GM19238 (cell line): ENCODE measurements around the gene SLC66A3.
A peak's percentile ranks its signal among the peaks of the same experiment; 100 is the strongest.

ENCODE experiments used
- DNase-seq: peaks from one replicate; pipeline ENCODE4 v3.0.0; 2011; ENCODE audit warnings: low spot score; ENCODE audit not compliant: insufficient read length

The SLC66A3 gene

DNA sequence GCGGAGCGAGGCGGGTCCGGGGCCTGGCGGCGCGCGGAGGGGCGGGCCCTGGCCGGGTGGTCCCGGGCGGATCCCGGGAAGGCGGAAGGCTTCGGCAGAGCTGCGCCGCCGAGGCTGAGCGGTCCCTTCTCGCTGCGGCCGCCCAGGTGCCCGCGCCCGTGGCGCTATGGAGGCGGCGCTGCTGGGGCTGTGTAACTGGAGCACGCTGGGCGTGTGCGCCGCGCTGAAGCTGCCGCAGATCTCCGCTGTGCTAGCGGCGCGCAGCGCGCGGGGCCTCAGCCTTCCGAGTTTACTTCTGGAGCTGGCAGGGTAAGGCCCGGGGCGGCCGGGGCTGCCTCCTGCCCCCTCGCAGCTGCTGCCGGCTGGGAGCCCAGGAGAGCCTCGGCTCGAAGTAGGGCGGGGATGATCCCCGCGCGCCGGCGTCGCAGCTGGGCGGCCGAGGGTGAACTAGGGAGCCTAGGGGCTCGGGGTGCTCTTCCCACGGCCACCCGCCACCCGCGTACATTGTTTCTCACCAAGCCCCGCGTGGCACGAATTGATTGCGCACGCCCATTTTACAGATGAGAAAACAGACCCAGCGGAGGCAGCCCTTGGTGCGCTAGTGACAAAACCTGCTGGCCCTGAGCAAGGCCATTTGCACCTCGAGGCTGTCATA, at the start of gene SLC66A3:
Gene SLC66A3 (plus strand): TSS at position 87 of the 655 bp plus-strand sequence. CDS start 80 bp downstream, at position 167.
- DNase-seq, result no peak

DNA sequence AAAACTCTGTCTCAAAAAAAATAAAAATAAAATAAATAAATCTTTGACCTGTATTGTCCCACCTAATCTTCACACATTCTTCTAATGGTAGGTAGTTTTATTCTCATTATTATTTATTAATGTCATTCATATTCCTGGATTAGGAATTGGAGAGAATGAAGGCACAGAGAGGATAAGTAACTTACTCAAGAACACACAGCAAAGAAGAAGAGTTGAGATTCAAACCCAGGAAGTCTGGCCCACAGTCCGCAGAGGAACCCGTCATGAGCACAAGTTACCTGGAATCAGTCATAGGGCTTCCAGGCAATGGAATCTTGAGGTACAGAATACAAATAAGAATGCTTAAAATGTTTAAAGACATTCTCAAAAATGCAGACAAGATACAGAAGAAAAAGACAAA, 46.3 kb upstream of the SLC66A3 start:
- no peak for DNase-seq

DNA sequence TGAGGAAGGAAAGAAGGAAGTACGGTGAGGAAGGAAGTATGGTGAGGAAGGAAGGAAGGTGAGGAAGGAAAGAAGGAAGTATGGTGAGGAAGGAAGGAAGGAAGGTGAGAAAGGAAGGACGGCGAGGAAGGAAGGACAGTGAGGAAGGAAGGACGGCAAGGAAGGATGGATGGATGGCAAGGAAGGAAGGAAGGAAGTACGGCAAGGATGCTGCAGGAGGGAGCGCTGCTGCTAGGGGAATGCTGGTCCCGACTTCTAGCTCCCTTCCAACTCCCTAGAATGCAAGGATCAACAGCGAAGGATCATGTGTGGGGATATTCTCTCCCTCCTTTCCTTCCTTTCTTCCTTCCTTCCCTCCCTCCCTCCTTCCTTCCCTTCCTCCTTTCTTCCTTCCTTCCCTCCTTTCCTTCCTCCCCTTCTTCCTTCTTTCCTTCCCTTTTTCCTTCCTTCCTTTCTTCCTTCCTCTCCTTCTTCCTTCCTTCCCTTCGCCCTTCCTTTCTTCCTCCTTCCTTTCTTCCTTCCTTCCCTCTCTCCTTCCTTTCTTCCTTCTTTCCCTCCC, 42.3 kb upstream of the SLC66A3 start:
- DNase-seq, result no peak

DNA sequence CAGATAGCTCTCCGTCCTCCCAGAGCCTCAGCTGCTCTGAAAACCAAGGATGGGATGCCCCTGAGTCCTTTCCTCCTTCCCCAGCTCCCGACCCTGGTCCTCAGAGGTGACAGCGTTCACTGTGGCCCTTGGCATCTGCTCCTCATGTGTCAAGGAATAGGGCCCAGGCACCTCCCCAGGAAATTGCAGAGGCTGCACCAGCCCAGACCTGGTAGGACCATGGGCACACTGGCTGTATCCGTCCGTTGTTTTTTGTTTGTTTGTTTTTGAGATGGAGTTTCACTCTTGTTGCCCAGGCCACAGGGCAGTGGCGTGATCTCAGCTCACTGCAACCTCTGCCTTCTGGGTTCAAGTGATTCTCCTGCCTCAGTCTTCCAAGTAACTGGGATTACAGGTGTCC, 37.5 kb upstream of the SLC66A3 start:
- no peak for DNase-seq

DNA sequence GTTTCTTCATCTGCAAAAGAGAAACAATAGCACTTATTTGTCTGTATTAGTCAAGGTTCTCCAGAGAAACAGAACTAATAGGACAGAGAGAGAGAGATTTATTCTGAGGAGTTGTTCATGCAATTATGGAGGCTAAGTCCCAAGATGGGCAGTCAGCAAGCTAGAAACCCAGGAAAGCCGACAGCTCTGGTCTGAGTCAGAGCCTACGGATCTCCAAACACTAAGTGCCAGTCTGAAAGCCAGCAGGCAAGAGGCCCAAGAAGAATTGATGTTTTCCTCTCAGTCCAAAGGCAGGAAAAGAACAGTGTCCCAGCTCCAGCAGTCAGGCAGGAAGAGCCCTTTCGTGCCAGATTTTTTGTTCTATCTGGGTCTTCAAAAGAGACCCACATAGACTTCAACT, 36.5 kb upstream of the SLC66A3 start:
- no peak for DNase-seq

DNA sequence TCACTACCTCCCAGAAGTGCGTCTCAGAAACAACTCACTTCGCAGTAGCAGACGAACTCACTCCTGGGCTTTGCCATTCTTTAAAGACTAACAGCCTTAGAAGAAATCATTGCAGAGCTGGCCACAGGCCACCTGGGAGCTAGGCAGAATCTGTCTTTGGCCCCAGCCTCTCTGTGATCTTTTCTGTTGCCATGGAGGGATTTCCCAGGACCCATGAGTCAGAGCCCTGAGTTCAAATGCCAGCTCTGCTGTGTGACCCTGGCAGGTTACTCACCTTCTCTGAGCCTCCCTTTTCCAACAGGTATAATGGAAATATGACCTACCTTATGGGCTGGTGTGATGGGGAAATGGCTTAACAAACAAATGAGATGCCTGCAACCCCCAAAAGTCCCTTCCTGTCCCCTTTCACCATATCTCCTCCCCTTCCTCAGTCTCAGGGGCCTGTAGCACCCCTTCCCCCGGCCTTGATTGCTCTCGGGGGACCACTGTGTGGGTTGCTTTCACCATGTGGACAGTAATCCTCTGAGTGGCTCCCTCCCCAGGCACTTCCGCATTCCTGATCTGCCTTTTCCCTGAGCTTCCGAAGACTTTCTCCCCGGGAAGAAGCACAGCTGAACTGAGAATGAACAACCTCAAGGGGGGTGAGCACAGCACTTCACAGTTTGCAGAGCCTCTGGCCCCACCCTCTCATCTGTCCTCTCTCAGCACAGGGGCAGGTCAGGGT, 34.0 kb upstream of the SLC66A3 start:
- no peak for DNase-seq

DNA sequence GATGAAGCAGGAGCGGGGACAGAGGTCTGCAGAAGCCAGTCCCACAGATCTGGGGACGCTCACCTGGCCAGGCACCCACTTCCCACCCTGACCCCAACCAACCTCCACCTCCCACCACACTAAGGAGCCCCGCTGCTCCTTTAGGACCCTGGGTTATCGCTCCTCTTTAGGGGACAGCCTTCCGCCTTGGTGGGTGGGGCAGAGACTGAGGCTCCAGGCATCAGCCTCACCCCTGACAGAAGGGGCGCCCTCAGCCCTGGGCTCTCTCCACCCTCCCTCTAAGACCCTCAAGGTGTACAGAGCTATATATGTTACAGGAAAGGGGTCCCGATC, 33.5 kb upstream of the SLC66A3 start:
- DNase-seq, result no peak

DNA sequence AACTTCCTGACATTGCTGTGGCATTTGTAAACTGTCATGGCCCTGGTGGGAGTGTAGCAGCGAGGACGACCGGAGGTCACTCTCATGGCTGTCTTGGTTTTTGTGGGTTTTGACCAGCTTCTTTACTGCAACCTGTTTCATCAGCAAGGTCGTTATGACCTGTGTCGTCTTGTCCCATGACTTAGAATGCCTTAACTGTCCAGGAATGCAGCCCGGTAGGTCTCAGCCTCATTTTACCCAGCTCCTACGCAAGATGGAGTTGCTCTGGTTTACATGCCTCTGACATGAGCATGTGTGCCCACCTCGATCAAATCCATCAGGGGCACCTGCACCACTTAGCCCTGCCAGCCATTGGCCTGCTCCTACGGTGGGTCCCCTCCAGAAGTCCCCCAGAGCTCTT, 32.9 kb upstream of the SLC66A3 start:
- DNase-seq, result no peak

DNA sequence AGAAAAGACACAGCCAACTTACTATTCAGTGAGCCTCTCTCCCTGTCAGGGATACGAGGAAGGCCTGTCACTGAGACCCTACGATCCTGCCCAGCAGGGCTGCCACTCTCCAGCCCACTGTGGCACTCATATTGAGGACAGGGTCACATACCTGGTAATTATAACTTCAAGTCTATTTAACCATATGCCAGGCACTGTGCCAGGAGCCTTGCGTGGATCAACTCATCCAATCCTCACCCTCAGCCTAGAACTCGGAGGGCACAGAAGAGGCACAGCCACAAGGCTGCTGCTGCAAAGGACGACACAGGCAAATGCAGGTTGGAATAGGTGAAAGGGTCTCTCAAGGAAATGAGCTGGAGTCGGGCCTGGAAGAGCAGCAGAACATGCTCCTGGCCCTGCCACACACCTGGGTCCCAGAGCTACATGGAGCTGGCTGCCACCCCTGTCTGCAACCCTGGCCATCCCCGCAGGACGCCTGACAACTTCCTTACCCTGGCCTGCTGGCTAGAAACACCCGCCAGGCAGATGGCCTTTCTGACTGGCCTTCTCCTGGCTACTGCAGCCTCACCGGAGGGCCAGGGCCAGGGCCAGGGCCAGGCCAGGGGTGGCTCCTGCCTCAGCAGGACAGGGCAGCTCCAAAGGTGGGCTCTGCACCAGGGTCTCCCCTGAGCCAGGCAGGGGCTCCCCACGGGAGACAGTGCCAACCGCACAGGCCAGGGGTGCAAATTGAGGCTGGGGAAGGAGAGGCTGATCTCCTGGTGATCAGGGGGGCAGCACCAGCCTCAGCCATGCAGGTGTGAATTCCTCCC, 32.1 kb upstream of the SLC66A3 start:
- no peak for DNase-seq

DNA sequence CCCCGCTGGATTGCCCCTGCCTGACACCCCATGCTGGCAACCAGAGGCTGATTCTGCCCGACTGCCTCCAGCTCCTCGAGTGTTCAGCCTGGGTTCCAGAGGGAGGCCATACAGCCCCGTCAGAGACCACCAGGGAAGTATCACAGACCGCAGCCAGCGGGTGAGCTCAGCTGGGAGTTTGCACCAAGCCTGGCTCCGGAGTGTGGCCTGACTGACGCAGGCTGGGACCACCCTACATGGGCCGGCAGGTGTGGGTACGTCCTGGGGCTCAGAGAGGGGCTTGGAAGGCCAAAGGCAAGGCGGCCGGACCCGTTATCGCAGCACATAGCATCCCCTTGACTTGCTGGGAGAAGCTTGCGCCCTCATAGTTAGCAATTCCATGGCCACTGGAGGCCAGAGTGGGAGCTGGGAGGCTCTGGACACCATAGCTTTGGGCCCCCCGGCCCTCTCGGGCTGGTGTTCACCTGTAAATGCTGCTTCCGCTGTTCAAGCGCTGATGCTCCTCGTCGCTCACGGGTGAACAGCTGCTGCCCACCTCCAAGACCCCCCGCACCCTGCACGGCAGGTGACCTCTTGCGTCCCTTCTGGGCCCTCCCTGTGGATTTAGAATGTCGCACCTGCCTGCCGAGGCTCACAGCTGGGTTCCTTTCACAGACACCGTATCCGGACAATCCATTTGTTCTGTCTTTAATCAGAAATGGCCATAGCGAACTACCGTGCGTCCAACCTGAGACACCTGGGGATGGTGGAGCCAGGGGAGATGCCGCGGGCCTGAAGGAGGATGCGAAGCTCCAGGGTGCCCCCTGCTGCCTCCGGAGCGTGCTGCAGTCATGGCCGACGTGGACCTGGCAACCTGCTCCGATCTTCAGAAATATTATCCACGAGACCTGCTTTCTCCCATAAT, 31.2 kb upstream of the SLC66A3 start:
- DNase-seq, result peak; percentile 45

DNA sequence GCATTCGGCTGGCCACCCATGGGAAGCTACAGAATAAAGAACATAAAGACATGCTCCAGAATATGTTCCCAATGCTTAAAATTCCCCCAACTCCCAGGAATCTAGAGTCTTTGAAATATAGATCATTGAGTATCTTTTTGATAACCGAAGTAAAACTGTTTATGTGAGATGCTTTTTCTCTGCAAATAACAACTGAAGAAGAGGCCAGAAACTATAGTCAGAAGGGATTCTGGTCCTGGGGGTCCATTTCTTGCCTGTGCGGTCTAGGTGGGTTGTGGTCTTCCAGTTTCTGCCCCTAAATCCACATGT, 30.6 kb upstream of the SLC66A3 start:
- no peak for DNase-seq

DNA sequence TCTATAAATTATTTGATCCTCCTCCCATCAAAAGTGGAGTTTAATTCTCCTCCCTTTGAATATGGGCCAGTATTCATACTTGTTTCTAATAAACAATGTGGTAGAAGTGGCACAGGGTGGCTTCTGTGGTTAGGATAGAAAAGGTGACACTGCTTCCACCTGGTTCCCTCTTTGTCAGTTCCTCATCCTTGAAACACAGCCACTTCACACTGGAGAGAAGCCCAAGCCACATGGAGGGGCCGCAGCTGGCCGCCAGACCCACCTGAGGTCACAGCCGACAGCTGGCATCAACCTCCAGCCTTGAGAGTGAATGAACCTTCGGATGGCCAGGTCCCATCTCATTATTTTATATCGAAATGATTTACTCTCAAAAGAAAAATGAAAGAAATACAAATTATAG, 27.5 kb upstream of the SLC66A3 start:
- DNase-seq, result no peak

DNA sequence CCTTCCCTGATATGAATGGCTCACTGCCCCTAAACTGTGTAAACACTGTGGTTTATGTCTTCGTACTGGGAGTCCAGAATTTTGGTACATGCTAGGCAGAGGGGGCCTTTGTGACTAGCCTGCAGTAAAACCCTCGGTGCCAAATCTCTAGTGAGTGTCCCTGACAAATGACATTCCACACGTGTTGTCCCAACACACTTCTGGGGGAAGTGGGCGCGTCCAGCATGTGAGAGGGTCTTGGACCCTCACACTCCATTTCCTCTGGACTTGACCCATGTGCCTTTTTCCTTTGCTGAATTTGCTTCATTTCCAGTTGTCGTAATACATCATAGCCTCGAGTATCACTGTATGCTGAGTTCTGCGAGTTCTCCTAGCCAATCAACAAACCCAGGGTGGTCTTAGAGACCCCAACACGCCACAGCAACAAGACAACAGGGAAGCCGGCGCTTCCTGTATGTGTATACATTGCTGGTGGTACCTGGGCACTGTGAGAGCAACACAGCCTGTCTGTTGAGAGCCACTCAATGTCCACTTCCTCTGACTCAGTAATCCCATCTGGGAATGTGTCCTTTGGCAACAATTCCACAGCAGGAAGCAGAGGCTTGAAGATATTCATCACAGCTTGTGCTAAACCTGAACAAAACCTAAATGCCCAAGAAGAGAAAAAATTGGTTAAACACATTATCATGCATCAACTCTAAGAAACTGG, 26.9 kb upstream of the SLC66A3 start:
- DNase-seq, result no peak

DNA sequence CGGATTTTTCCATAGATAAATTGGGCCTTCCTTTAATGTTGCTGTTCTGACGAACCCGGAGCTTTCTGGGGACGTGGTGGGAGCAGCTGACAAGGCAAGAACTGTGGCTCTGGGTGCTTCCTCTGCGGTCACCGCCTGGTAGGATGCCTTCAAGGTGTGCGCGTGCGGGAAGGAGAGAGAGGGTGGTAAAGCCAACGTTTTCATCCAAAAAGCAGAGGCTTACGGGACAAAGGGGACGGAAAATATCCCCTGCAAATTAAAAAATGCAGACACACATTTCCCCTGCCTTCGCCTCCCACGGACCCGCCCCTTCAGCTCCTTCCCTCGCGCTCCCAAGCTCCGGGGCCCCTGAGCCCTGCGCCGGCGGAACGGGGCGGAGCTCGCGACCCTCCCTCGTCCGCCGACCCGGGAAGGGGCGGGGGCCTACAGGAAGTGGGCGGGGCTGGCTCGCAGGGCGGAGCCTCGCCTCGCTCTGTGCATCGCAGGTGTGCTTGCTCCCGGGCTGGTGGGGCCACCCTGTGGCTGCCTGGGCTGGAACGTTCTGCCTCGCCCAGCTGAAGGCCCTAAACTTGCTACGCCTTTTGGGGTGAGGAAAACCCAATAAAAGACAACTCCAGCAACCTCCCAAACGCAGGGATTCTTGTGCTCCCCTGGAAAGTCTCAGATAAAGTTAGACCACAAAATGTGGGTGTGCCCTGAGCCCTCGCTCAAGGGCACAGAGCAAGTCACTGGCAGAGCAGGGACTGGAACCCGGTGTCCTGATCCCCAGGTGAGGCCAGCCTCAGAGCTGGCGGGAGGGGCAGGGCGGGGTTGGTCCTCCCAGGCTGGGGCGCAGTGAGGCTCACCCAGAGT, 25.4 kb upstream of the SLC66A3 start:
- DNase-seq, result peak; percentile 62

DNA sequence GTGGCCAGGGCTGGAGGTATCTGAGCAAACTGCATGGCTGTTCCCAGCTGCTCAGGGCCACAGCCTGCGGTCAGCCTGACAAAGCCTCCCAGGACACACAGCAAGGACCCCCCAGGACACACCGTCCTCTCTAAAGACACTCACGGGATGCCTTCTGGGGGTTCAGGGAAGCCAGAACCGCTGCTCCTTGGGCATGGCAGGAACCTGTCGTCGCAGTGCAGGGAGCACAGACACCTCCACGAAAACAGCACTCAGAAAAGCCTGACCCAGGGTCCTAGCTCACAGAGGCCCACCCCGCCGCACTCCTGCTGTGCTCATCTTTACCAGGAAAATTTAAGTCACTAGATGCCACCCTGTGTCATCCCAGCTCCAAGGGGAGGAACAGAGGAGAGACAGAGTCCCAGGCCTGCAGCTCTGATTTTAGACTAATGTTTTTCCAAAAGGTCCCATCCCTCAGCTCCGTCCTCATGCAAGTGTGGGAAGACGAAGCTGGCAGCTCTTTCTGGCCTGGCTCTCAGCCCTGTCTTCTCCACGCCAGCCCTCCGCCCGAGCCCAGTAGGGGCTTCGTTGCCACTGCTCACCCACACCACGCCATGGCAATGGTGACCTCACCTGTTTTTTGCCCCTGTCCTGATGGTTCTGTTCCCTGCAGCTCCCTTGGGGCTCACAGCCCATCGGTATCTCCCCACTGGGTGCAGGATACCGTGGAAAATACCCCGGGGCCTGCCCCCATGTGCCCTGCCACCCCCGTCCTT, 23.9 kb upstream of the SLC66A3 start:
- DNase-seq, result no peak

DNA sequence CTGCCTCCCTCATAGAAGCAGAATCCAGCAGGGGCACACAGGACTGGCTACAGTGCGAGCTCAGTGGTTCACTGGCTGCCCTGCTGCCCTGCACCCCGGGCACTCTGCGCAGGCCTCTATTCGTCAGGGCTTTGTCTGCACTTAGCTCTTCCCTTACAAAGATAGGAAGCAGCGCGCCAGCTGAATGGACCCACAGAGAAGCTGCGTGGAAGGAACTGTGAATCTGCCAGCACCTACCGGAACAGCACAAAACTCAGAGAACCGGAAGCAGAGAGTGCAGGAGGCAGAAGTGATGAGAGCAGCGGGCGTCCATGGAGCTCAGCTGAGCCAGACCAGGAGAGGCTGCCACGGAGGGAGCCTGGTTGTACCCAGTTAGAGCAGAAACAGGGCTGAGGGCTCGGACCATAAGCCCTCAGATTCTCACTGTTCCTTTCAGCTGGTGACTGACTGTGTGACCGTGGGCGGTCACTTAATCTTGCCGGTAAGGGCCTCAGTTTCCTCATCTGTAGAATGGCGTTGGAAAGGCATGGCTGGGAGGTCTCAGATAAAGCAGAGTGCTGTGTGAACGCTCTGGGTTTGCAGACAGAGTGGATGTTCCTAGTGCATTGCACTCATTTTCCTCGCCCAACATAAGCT, 23.1 kb upstream of the SLC66A3 start:
- DNase-seq, result no peak

DNA sequence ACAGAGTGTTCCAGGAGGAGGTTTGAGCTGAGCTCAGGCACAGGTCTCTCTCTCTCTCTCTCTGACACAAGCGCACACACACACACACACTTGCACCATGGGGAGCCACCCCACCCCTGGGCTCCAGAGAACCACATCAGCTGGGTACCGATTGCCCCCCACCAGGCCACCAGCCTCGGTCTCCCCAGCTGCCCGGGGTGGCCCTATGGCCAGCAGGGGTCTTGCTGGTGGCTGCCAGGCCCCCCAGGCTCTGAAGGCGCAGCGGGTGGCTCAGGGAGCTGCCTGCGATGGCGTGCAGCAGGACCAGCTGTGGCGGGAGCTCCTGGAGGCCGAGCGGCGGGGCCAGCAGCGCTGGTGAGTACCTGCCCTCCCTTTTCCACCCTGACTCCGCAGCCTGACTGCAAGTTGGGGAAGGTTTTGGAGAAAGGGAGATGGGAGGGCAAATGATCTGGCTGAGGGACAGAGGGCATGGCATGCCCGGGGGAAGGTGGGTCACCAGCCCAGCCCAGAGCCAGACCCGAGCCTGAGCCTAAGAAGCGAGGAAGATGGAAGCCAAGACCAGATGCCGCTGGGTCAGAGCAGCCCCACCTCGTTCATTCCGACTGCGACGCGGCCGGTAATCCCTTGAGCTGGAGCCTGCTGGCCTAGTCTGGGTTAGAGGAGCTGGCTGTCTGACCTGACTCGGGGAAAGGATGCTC, 21.9 kb upstream of the SLC66A3 start:
- no peak for DNase-seq

DNA sequence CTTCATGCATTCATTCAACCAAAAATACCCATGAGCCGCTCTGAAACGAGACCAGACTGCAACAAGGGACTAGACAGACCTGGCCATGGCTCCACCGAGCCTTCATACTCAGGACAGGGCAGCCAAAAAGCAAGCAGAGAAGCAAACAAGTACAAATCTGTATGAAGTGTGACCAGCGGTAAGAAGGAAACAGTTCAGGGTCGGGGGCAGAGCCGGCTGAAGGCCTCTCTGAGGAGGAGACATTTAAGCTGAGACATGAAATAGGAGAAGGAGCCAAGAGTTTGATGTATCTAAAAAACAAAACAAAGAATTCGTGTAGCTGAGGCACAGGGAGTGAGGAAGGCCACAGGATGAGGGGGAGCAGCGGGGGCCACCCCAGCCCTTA, 21.3 kb upstream of the SLC66A3 start:
- DNase-seq, result no peak
